Left ventricle myocardium superior (tissue), 1 donor: Measurements from ENCODE around the gene CLEC17A. TPM values are rescaled to one million over a fixed set of nuclear protein-coding genes. Genes with fewer than 3 reads are reported as not detected.
"Not testable (repeated sequence)": the region's sequence is repeated elsewhere in the genome, so short reads cannot be mapped to it uniquely, and the experiment has no call there.

Source experiments
- ATAC-seq: fragments of 200-7000 bp; cut with Tn5 transposase; one replicate; pipeline ENCODE4 v1.9.1; 2020; ENCODE audit warnings: mild to moderate bottlenecking, moderate library complexity
- DNase-seq: peaks from one replicate; pipeline ENCODE4 v3.0.0-alpha.2; 2020
- intact Hi-C: fragments of 100-400 bp; cut with micrococcal nuclease; formaldehyde crosslinking; loops from one replicate; pipeline ENCODE4 v1.11.0; 2022
- total RNA-seq: library from RNA; stranded (reverse); fragmentation: NEBNext Ultra II Directional; extraction: Animal tissue kit (Norgen Biotek cat#: 25700); gene quantifications from one replicate; pipeline ENCODE4 v1.2.1, GENCODE V29; 2021
- donor health status: DM: no; HTN: yes; CAD: no; lungs with severe emphysema.

Gene CLEC17A
- total RNA-seq, 1 donor from 2014 or later = not detected

GRCh38 chr19:14624491-14624890 is 41.6 kb downstream of the CLEC17A start:
- DNase-seq, ATAC-seq, intact Hi-C loops: not testable (repeated sequence)

GRCh38 chr19:14629557-14629956 is 46.7 kb downstream of the CLEC17A start:
- intact Hi-C loops = no loop called here
- no peak for ATAC-seq
- DNase-seq = no peak

- DNase-seq (no peak), ATAC-seq (no peak)
- intact Hi-C loops = no loop called here
Observed at GRCh38 chr19:14632286-14632685, 49.4 kb downstream of the CLEC17A start.

GRCh38 chr19:14639536-14640277 is 56.8 kb downstream of the CLEC17A start:
- intact Hi-C loops = no loop called here
- DNase-seq (no peak), ATAC-seq (no peak)

- no peak for DNase-seq
- ATAC-seq = no peak
- intact Hi-C loops = no loop called here
Observed at GRCh38 chr19:14648506-14648905, 65.6 kb downstream of the CLEC17A start.

GRCh38 chr19:14649020-14649419 is 66.1 kb downstream of the CLEC17A start:
- intact Hi-C loops = no loop called here
- no peak for ATAC-seq
- DNase-seq = no peak

- ATAC-seq = no peak
- intact Hi-C loops = no loop called here
- DNase-seq = no peak
Observed at GRCh38 chr19:14650161-14650560, 67.3 kb downstream of the CLEC17A start.

GRCh38 chr19:14654786-14655560 is 72.1 kb downstream of the CLEC17A start:
- intact Hi-C loops = no loop called here
- DNase-seq (no peak), ATAC-seq (no peak)

- DNase-seq (no peak), ATAC-seq (no peak)
- intact Hi-C loops = no loop called here
Observed at GRCh38 chr19:14655726-14656125, 72.8 kb downstream of the CLEC17A start.

- ATAC-seq = no peak
- DNase-seq = no peak
- intact Hi-C loops = no loop called here
Observed at GRCh38 chr19:14659874-14660489, 77.1 kb downstream of the CLEC17A start.

GRCh38 chr19:14661372-14661924 is 78.6 kb downstream of the CLEC17A start:
- intact Hi-C loops = no loop called here
- ATAC-seq (peak; percentile 30), DNase-seq (no peak)

Other genes with a start within 250 kb of the CLEC17A start
- 39.5 TPM for gene ADGRE5, start 201.6 kb upstream of the CLEC17A start, total RNA-seq
- gene DDX39A, start 163.7 kb upstream of the CLEC17A start, total RNA-seq = 32.4 TPM
- gene PKN1, start 149.8 kb upstream of the CLEC17A start, total RNA-seq = 162 TPM
- gene PTGER1, start 107.7 kb upstream of the CLEC17A start, total RNA-seq = not detected
- 55.9 TPM for gene GIPC1, start 87.0 kb upstream of the CLEC17A start, total RNA-seq
- gene DNAJB1, start 64.7 kb upstream of the CLEC17A start, total RNA-seq = 47.9 TPM
- gene TECR, start 53.5 kb upstream of the CLEC17A start, total RNA-seq = 86.4 TPM
- 546 TPM for gene NDUFB7, start 11.0 kb upstream of the CLEC17A start, total RNA-seq
- not detected for gene ADGRE3, start 91.8 kb downstream of the CLEC17A start, total RNA-seq
- gene ZNF333, start 107.0 kb downstream of the CLEC17A start, total RNA-seq = 7.3 TPM
- gene ADGRE2, start 195.5 kb downstream of the CLEC17A start, total RNA-seq = 0.72 TPM